ENCODE data around the gene CYP26B1. TPM values are rescaled to one million over a fixed set of nuclear protein-coding genes. Genes with fewer than 3 reads are reported as not detected.
A peak's percentile ranks its signal among the peaks of the same experiment; 100 is the strongest.

Gene CYP26B1
- total and polyA plus RNA-seq, 9 of the 15 experiments (the other 6 are each of a cell fraction or from before 2014, with no cell fraction given), result 0.01 to 0.13 (median 0.04) TPM; not detected in 6

GRCh38 chr2:72096181-72096580 lies 51.5 kb downstream of the CYP26B1 start (continued):
- TF ChIP-seq, protein P1, sequence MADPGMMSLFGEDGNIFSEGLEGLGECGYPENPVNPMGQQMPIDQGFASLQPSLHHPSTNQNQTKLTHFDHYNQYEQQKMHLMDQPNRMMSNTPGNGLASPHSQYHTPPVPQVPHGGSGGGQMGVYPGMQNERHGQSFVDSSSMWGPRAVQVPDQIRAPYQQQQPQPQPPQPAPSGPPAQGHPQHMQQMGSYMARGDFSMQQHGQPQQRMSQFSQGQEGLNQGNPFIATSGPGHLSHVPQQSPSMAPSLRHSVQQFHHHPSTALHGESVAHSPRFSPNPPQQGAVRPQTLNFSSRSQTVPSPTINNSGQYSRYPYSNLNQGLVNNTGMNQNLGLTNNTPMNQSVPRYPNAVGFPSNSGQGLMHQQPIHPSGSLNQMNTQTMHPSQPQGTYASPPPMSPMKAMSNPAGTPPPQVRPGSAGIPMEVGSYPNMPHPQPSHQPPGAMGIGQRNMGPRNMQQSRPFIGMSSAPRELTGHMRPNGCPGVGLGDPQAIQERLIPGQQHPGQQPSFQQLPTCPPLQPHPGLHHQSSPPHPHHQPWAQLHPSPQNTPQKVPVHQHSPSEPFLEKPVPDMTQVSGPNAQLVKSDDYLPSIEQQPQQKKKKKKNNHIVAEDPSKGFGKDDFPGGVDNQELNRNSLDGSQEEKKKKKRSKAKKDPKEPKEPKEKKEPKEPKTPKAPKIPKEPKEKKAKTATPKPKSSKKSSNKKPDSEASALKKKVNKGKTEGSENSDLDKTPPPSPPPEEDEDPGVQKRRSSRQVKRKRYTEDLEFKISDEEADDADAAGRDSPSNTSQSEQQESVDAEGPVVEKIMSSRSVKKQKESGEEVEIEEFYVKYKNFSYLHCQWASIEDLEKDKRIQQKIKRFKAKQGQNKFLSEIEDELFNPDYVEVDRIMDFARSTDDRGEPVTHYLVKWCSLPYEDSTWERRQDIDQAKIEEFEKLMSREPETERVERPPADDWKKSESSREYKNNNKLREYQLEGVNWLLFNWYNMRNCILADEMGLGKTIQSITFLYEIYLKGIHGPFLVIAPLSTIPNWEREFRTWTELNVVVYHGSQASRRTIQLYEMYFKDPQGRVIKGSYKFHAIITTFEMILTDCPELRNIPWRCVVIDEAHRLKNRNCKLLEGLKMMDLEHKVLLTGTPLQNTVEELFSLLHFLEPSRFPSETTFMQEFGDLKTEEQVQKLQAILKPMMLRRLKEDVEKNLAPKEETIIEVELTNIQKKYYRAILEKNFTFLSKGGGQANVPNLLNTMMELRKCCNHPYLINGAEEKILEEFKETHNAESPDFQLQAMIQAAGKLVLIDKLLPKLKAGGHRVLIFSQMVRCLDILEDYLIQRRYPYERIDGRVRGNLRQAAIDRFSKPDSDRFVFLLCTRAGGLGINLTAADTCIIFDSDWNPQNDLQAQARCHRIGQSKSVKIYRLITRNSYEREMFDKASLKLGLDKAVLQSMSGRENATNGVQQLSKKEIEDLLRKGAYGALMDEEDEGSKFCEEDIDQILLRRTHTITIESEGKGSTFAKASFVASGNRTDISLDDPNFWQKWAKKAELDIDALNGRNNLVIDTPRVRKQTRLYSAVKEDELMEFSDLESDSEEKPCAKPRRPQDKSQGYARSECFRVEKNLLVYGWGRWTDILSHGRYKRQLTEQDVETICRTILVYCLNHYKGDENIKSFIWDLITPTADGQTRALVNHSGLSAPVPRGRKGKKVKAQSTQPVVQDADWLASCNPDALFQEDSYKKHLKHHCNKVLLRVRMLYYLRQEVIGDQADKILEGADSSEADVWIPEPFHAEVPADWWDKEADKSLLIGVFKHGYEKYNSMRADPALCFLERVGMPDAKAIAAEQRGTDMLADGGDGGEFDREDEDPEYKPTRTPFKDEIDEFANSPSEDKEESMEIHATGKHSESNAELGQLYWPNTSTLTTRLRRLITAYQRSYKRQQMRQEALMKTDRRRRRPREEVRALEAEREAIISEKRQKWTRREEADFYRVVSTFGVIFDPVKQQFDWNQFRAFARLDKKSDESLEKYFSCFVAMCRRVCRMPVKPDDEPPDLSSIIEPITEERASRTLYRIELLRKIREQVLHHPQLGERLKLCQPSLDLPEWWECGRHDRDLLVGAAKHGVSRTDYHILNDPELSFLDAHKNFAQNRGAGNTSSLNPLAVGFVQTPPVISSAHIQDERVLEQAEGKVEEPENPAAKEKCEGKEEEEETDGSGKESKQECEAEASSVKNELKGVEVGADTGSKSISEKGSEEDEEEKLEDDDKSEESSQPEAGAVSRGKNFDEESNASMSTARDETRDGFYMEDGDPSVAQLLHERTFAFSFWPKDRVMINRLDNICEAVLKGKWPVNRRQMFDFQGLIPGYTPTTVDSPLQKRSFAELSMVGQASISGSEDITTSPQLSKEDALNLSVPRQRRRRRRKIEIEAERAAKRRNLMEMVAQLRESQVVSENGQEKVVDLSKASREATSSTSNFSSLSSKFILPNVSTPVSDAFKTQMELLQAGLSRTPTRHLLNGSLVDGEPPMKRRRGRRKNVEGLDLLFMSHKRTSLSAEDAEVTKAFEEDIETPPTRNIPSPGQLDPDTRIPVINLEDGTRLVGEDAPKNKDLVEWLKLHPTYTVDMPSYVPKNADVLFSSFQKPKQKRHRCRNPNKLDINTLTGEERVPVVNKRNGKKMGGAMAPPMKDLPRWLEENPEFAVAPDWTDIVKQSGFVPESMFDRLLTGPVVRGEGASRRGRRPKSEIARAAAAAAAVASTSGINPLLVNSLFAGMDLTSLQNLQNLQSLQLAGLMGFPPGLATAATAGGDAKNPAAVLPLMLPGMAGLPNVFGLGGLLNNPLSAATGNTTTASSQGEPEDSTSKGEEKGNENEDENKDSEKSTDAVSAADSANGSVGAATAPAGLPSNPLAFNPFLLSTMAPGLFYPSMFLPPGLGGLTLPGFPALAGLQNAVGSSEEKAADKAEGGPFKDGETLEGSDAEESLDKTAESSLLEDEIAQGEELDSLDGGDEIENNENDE (IDR thresholded peaks at IDR 0.05; ENCODE audit: low read depth, low read length), result no peak
- TF ChIP-seq CEBPB (tag; IDR thresholded peaks at IDR 0.05), result no peak
- TF ChIP-seq HMG20A (CRISPR knock-in tag; conservative IDR thresholded peaks at IDR 0.05), result no peak
- no peak for TF ChIP-seq NFRKB (IDR thresholded peaks at IDR 0.05; ENCODE audit: low read depth)
- no peak for TF ChIP-seq YBX1 (IDR thresholded peaks at IDR 0.05)
- no peak for TF ChIP-seq CBX5 (IDR thresholded peaks at IDR 0.05; ENCODE audit: borderline replicate concordance, low read depth)
- no peak for TF ChIP-seq EZH2 (IDR thresholded peaks at IDR 0.05; ENCODE audit: borderline replicate concordance, low read depth, low read length)
- TF ChIP-seq MYNN (IDR thresholded peaks at IDR 0.05), result no peak
- TF ChIP-seq MYNN (CRISPR knock-in tag; IDR thresholded peaks at IDR 0.05), result no peak
- TF ChIP-seq BACH1 (tag; IDR thresholded peaks at IDR 0.05), result no peak
- no peak for TF ChIP-seq ATF1 (CRISPR knock-in tag; IDR thresholded peaks at IDR 0.05)
- no peak for TF ChIP-seq ATF1 (tag; IDR thresholded peaks at IDR 0.05)
- peak; percentile 22; the same call in 1 of the 2 replicates for TF ChIP-seq NFE2 (IDR thresholded peaks at IDR 0.05; ENCODE audit: low read depth)
- TF ChIP-seq, protein P2, sequence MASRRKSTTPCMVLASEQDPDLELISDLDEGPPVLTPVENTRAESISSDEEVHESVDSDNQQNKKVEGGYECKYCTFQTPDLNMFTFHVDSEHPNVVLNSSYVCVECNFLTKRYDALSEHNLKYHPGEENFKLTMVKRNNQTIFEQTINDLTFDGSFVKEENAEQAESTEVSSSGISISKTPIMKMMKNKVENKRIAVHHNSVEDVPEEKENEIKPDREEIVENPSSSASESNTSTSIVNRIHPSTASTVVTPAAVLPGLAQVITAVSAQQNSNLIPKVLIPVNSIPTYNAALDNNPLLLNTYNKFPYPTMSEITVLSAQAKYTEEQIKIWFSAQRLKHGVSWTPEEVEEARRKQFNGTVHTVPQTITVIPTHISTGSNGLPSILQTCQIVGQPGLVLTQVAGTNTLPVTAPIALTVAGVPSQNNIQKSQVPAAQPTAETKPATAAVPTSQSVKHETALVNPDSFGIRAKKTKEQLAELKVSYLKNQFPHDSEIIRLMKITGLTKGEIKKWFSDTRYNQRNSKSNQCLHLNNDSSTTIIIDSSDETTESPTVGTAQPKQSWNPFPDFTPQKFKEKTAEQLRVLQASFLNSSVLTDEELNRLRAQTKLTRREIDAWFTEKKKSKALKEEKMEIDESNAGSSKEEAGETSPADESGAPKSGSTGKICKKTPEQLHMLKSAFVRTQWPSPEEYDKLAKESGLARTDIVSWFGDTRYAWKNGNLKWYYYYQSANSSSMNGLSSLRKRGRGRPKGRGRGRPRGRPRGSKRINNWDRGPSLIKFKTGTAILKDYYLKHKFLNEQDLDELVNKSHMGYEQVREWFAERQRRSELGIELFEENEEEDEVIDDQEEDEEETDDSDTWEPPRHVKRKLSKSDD (conservative IDR thresholded peaks at IDR 0.05; ENCODE audit: low read length), result no peak
- no peak for TF ChIP-seq DIDO1 (tag; IDR thresholded peaks at IDR 0.05; ENCODE audit: low read depth)
- no peak for TF ChIP-seq FOXK2 (conservative IDR thresholded peaks at IDR 0.05 in 1 of 2, IDR thresholded peaks at IDR 0.05 in 1 of 2; ENCODE audit: low read depth in 2 of 2)
